Activated naive CD8-positive, alpha-beta T cell (primary cell): Measurements from ENCODE around the gene CEBPZ.
"Not testable (repeated sequence)": the region's sequence is repeated elsewhere in the genome, so short reads cannot be mapped to it uniquely, and the experiment has no call there.

Source experiments
- H3K27ac Mint-ChIP-seq: one replicate; pipeline ENCODE4 v1.8.0; 2021; ENCODE audit warnings: mixed read lengths
- H3K27me3 Mint-ChIP-seq: one replicate; pipeline ENCODE4 v1.8.0; 2021; ENCODE audit warnings: mixed read lengths
- H3K36me3 Mint-ChIP-seq: one replicate; pipeline ENCODE4 v1.8.0; 2021; ENCODE audit warnings: mixed read lengths
- H3K4me1 Mint-ChIP-seq: one replicate; pipeline ENCODE4 v1.8.0; 2021; ENCODE audit warnings: low read depth, mixed read lengths
- H3K4me3 Mint-ChIP-seq: one replicate; pipeline ENCODE4 v1.8.0; 2021; ENCODE audit warnings: mild to moderate bottlenecking, mixed read lengths
- H3K9me3 Mint-ChIP-seq: one replicate; pipeline ENCODE4 v1.8.0; 2021; ENCODE audit warnings: low read depth, mixed read lengths

Gene CEBPZ

GRCh38 chr2:37201766-37202165 lies 29.6 kb downstream of the CEBPZ start:
- Mint-ChIP-seq H3K27ac (peak overlapping the region; percentile 74), H3K36me3 (peaks cover 34% of the 10 kb centered on the region), H3K4me1 (peaks cover 48% of the 10 kb centered on the region), H3K4me3 (peak overlapping the region; percentile 51), H3K9me3 (peaks cover 7% of the 10 kb centered on the region), H3K27me3 (no peaks in the 10 kb centered on the region)

GRCh38 chr2:37201208-37201607 lies 30.2 kb downstream of the CEBPZ start:
- H3K36me3 Mint-ChIP-seq = peaks cover 30% of the 10 kb centered on the region
- H3K4me3 Mint-ChIP-seq = peak overlapping the region; percentile 13
- peaks cover 5% of the 10 kb centered on the region for H3K9me3 Mint-ChIP-seq
- H3K4me1 Mint-ChIP-seq = peaks cover 49% of the 10 kb centered on the region
- H3K27ac Mint-ChIP-seq = peak overlapping the region; percentile 74
- H3K27me3 Mint-ChIP-seq = no peaks in the 10 kb centered on the region

GRCh38 chr2:37198681-37199065 lies 32.7 kb downstream of the CEBPZ start:
- Mint-ChIP-seq H3K27ac (peak overlapping the region; percentile 79), H3K27me3 (no peaks in the 10 kb centered on the region), H3K4me3 (peak overlapping the region; percentile 35), H3K9me3 (no peaks in the 10 kb centered on the region), H3K36me3 (peaks cover 11% of the 10 kb centered on the region), H3K4me1 (peaks cover 43% of the 10 kb centered on the region)

GRCh38 chr2:37196320-37197195 lies 34.8 kb downstream of the CEBPZ start, which contains the start of gene CEBPZOS:
Gene CEBPZOS (plus strand): TSS chr2:37196496. CDS start chr2:37199705, 3,209 bp downstream.
- no peaks in the 10 kb centered on the region for H3K9me3 Mint-ChIP-seq
- H3K36me3 Mint-ChIP-seq = peaks cover 3% of the 10 kb centered on the region
- H3K27me3 Mint-ChIP-seq = no peaks in the 10 kb centered on the region
- H3K27ac Mint-ChIP-seq = peak within 1 kb of the TSS; percentile 97
- H3K4me1 Mint-ChIP-seq = peaks cover 35% of the 10 kb centered on the region
- H3K4me3 Mint-ChIP-seq = peak within 1 kb of the TSS; percentile 96

GRCh38 chr2:37195862-37196319 lies 35.5 kb downstream of the CEBPZ start:
- Mint-ChIP-seq H3K4me3 (peak overlapping the region; percentile 96), H3K27ac (peak overlapping the region; percentile 97)

GRCh38 chr2:37192551-37192950 lies 38.8 kb downstream of the CEBPZ start:
- Mint-ChIP-seq H3K27ac (no peak overlapping the region), H3K4me1 (peaks cover 11% of the 10 kb centered on the region), H3K27me3 (no peaks in the 10 kb centered on the region), H3K9me3 (no peaks in the 10 kb centered on the region), H3K4me3 (no peak overlapping the region), H3K36me3 (no peaks in the 10 kb centered on the region)

More at GRCh38 chr2:37195862-37196319, 35.5 kb downstream of the CEBPZ start:
- H3K27me3 Mint-ChIP-seq, H3K9me3 Mint-ChIP-seq, H3K36me3 Mint-ChIP-seq: not testable (repeated sequence)
- H3K4me1 Mint-ChIP-seq = peaks cover 29% of the 10 kb centered on the region

GRCh38 chr2:37191747-37192146 lies 39.6 kb downstream of the CEBPZ start:
- no peak overlapping the region for H3K4me3 Mint-ChIP-seq
- H3K4me1 Mint-ChIP-seq = peaks cover 4% of the 10 kb centered on the region
- no peaks in the 10 kb centered on the region for H3K27me3 Mint-ChIP-seq
- H3K36me3 Mint-ChIP-seq = no peaks in the 10 kb centered on the region
- H3K27ac Mint-ChIP-seq = no peak overlapping the region
- H3K9me3 Mint-ChIP-seq = no peaks in the 10 kb centered on the region

GRCh38 chr2:37191253-37191652 lies 40.1 kb downstream of the CEBPZ start:
- Mint-ChIP-seq H3K27ac (no peak overlapping the region), H3K27me3 (no peaks in the 10 kb centered on the region), H3K4me3 (no peak overlapping the region), H3K4me1 (peaks cover 1% of the 10 kb centered on the region), H3K9me3 (no peaks in the 10 kb centered on the region), H3K36me3 (no peaks in the 10 kb centered on the region)

- Mint-ChIP-seq H3K27me3 (no peaks in the 10 kb centered on the region), H3K27ac (no peak overlapping the region), H3K4me3 (no peak overlapping the region), H3K4me1 (no peaks in the 10 kb centered on the region), H3K9me3 (no peaks in the 10 kb centered on the region), H3K36me3 (no peaks in the 10 kb centered on the region)
Measured at GRCh38 chr2:37190290-37190689, 41.1 kb downstream of the CEBPZ start.

- Mint-ChIP-seq H3K9me3 (no peaks in the 10 kb centered on the region), H3K4me3 (no peak overlapping the region), H3K36me3 (no peaks in the 10 kb centered on the region), H3K27me3 (no peaks in the 10 kb centered on the region), H3K4me1 (no peaks in the 10 kb centered on the region), H3K27ac (no peak overlapping the region)
Measured at GRCh38 chr2:37189452-37190153, 41.8 kb downstream of the CEBPZ start.

- Mint-ChIP-seq H3K4me1 (no peaks in the 10 kb centered on the region), H3K27me3 (no peaks in the 10 kb centered on the region), H3K9me3 (no peaks in the 10 kb centered on the region), H3K27ac (no peak within 1 kb of the TSS), H3K4me3 (no peak within 1 kb of the TSS), H3K36me3 (no peaks in the 10 kb centered on the region)
Measured at GRCh38 chr2:37188570-37188969, 42.8 kb downstream of the CEBPZ start, which contains the start of gene SULT6B1. Gene SULT6B1 (minus strand): TSS chr2:37188670. CDS start chr2:37188640, 30 bp downstream.

- H3K9me3 Mint-ChIP-seq = no peaks in the 10 kb centered on the region
- H3K4me1 Mint-ChIP-seq = no peaks in the 10 kb centered on the region
- no peaks in the 10 kb centered on the region for H3K27me3 Mint-ChIP-seq
- no peak overlapping the region for H3K4me3 Mint-ChIP-seq
- no peaks in the 10 kb centered on the region for H3K36me3 Mint-ChIP-seq
- H3K27ac Mint-ChIP-seq = no peak overlapping the region
Measured at GRCh38 chr2:37181726-37182684, 49.4 kb downstream of the CEBPZ start.

- Mint-ChIP-seq H3K4me3 (no peak overlapping the region), H3K4me1 (no peaks in the 10 kb centered on the region), H3K27ac (no peak overlapping the region), H3K36me3 (no peaks in the 10 kb centered on the region), H3K9me3 (no peaks in the 10 kb centered on the region), H3K27me3 (no peaks in the 10 kb centered on the region)
Measured at GRCh38 chr2:37180640-37181039, 50.8 kb downstream of the CEBPZ start.

GRCh38 chr2:37180006-37180639 lies 51.3 kb downstream of the CEBPZ start:
- Mint-ChIP-seq H3K4me1 (no peaks in the 10 kb centered on the region), H3K36me3 (no peaks in the 10 kb centered on the region), H3K27me3 (no peaks in the 10 kb centered on the region), H3K4me3 (no peak overlapping the region), H3K27ac (no peak overlapping the region), H3K9me3 (no peaks in the 10 kb centered on the region)
